ENCODE data around the gene WWP2.

GRCh38 chr16:69892378-69892777, 130.2 kb downstream of the WWP2 start:
- TF ChIP-seq CTCF (IDR thresholded peaks at IDR 0.05) = no peak
- no peak for TF ChIP-seq POLR2AphosphoS5 (IDR thresholded peaks at IDR 0.05)
- no peak for TF ChIP-seq EP300 (IDR thresholded peaks at IDR 0.05)

Measured in sigmoid colon (tissue), 4 donors.